Endometrial microvascular endothelial cells (primary cell): ENCODE measurements around the gene PHLPP1. TPM values are rescaled to one million over a fixed set of nuclear protein-coding genes. Genes with fewer than 3 reads are reported as not detected.

Source experiments
- in situ Hi-C: cut with HindIII; loops from 2 replicates; pipeline ENCODE4 v1.10.0; 2017; ENCODE audit warnings: low sequenced_read_pairs, low pct_unique_long_range_greater_than_20kb; ENCODE audit errors: inconsistent ontology term
- total RNA-seq: library from RNA; depleted of rRNA; stranded (reverse); fragments of >200 nt; gene quantifications from one replicate; pipeline ENCODE4 v1.2.3, GENCODE V29; 2015; ENCODE audit errors: inconsistent ontology term

PHLPP1 gene
- total RNA-seq, 1 donor from 2014 or later, result 6.4 TPM

DNA sequence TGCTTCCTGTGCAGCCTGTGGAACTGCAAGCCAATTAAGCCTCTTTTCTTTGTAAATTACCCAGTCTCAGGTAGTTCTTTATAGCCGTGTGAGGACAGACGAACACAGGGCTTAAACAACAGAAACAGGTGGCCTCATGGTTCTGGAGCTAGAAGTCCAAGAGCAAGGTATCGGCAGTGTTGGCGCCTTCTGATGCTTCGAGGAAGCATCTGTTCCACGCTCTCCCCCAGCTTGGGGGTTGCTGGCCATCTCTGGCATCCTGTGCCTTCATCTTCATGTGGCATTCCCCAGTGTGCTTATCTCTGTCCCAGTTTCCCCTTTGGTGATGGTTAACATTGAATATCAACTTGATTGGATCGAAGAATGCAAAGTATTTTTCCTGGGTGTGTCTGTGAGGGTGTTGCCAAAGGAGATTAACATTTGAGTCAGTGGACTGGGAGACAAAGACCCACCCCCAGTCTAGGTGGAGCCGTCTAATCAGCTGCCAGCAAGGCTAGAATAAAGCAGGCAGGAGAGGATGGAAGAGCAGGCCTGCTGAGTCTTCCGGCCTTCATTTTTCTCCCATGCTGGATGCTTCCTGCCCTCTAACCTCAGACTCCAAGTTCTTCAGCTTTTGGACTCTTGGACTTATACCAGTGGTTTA is 287.6 kb downstream of the PHLPP1 start:
- in situ Hi-C loops, result no loop called here

DNA sequence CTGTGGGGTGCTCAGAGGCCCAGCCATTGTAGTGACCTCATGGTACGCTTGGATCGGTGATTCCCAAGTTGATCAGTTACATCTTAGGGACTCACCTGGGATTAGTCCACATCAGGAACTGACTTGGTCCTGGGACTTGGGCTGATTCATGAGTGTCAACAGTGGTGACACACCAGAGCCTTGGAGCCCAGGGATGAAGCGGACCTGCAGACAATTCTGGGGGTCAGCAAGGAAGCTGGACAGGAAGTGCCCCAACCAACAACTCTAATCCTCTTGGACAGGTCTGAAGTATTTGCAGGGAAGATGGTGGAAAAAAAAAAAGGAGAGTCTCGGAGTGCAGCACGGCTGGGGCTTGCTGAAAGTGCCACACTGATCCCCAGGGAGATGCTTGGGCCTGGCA is 288.6 kb downstream of the PHLPP1 start:
- in situ Hi-C loops, result no loop called here

DNA sequence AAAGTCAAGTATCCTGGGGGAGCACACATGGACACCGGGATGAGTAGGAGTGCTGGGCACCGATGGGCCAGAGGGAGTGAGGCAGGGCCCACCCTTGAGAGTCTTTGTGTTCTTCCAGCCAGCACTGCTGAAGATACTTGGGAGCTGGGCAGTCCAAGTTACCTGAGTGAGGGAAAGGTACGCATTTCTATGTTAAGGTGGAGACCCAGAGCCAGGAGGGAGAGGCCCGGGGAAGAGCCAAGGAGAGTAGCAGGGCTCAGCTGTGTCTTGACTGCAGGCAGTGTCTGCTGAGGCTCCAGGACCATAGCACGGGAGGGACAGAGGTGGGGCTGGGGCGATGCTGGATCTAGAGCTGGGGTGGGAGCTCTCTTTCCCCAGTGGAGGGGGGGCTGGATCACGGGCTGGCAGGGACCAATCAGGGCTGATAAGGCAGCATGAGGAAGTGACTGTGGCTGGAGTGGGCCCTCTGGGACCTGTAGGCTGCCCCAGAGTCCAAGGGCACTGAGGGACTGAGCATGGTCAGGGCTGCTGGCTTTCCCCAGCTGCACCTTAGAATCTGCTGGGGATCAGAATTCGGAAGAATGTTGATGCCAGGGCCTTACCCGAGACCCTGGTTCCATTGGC is 289.2 kb downstream of the PHLPP1 start:
- in situ Hi-C loops, result no loop called here

DNA sequence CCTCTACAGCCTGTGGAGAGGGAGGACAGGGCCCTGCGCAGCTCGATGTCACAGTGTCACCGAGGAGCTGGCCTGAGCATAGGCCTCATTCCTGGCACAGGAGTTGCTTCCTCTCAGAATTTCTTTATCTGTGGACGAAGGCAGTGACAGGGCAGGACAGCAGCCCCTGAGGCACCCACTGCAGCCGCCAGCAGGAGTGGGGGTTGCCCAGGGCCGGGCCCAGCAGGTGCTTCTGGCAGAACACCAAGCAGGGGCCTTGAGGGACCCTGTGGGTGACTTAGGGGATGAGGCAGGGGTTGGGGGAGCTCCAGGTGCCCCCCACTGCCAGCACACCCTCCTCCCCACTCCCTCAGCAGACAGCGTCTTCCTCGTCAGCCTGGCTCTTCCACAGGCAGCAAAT is 290.0 kb downstream of the PHLPP1 start:
- in situ Hi-C loops, result no loop called here

DNA sequence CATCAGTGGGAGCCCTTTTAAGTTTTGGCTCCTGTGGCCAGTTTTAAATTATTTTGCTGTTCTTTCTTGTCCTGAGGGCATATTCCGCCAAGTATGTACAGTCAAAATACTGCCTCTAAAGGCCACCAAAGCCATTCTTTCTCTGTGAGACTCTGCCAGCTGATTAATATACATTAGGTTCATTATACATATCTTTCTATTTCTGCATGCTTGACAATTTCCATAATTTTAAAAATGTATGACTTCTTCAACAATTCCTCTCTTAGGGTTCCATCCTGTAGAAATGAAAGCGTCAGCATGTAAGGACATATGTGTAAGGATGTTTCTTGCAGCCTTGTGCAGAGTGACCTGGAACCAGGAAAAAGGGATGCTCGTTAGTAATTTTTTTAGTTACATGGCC is 291.9 kb downstream of the PHLPP1 start:
- in situ Hi-C loops, result no loop called here

DNA sequence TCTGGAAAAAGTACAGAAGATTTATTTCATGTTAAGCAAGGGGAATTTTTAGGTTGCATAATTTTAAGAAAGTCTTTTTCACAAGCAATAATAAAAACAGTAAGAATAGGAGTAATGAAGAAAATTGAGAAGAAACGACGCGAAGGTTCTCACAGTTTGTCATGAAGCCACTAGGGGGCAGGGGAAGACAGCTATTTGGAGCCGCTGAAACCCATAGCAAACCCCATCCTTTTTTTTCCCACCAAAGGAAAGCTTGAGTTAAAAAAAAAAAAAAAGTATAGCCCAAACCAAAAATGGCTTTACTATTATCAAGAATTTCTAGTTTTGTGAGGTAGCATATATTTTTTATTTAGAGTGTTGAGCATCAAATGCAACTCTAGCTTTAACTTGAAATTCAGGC is 300.9 kb downstream of the PHLPP1 start:
- in situ Hi-C loops, result loop anchor here (10.0 kb wide), 2 partner anchors 119 to 309 kb away; no protein-coding TSS in a partner anchor

DNA sequence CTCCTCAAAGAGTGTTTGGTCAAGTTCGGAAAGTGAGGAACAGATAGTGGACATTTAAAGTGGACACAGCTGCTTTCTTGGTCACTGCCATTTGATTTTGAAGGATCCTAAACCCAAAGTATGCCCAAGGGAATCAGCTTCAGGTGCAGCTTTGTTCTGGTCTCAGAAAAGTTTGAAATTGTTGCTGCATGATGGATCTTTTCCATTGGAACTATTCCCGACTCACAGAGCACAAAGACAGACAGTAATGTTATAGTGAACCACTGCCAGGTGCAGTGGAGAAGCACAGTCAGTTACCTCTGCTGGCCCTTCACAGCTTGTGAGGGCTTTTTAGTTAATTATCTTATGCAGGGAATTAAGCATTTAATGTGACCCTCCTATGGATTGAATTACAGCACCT is 301.7 kb downstream of the PHLPP1 start:
- in situ Hi-C loops, result loop anchor here (10.0 kb wide), 2 partner anchors 118 to 308 kb away; no protein-coding TSS in a partner anchor

DNA sequence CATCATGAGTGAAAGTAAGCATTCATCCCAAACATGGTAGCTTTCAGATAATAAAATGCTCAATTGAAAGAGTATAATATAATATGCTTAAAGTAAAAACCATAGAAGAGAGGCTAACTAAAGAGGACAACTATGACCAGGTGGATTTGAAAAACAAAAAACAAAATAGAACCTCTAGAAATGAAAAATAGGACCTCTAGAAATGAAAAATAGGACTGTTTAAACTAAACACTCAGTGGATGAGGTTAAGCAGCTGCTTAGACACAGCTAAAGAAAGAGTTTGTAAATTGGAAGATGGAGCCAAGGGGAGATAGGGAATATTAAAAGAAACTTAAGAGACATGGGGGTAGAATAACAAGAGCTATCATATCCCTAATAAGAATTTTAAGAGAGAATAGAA is 302.6 kb downstream of the PHLPP1 start:
- in situ Hi-C loops, result loop anchor here (10.0 kb wide), 2 partner anchors 117 to 307 kb away; no protein-coding TSS in a partner anchor

DNA sequence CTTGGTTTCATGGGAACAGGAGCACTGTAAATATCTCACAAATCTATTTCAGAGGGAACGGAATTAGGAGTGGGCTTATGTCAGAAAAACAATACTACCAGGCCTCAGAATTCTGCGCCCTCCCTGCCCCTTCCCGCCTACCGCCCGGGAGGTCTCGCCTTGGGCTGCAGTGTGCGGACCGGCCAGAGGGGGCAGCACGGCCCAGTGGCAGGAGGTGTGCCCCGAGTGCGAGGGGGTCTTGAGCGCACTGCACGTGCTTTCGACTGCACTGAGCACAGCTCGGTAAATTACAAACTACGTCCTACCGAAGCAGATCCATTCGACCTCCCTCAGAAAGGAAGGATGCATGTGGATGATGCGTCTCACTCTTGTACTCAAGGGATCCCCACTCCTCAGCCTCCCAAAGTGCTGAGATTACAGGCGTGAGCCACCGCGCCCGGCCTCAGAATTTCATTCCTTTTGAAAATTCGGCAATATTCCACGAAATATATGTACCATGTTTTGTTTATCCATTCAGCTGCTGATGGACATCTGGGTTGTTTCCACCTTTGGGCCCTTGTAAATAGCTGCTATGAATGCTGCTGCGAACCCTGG is 307.2 kb downstream of the PHLPP1 start:
- in situ Hi-C loops, result no loop called here

DNA sequence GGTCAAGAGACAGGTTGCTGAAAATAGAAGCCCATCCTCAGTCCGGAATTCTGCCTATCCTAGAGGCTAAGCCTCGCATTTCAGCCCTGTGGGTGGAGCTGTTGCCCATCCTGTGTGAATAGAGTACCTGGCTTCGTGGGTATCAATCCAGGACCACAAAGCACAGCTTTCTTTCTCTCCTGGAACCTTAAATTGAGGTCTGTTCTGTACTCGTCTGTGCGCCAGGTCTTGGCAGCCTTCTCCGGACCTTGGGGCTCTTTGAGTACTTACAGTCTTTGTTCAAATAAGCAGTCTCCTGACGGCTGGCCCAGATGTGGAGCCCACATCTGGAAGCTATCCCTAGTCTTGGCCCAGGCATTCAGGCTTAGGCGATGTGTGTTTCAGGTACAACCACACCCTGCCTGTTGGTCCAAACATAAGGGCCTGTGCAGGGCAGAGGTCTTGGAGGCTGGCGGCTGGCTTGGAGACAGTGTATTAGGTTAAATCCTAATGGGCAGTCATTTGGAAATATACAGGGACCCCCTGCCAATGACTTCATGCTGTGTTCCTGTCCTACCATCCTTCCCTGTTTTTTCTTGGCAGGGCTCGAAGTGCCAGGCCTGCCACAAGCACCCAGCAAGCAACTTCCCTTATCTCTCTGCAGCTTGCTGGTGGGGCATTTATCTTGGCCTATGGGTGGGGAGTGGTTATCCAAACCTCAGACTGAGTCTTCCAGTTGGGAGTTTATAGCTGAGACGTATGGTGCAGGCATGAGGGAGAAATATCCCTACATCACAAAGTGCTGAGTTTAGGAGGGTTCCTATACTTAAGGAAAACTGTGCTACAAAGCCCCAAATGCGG is 310.1 kb downstream of the PHLPP1 start:
- in situ Hi-C loops, result no loop called here

DNA sequence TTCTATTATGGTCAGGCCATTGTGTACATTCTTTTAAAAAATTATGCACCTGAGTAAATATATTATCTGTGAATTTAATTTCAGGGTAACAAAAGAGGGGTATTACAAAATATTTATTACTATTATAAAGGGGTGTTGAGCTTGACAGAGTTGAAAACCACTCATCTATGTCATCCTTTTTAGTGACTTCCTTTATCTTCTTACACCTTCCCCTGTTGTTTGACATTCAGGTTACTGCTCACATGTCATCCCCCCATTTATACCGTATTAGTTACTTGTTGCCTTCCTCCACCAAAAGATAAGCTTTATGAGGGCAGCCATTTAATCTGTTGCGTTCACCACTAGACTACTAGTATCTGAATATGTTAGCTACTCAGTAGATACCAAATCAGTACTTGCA is 313.0 kb downstream of the PHLPP1 start:
- in situ Hi-C loops, result no loop called here

Other genes starting within 250 kb of the PHLPP1 start
- gene ZCCHC2, start 192.5 kb upstream of the PHLPP1 start, total RNA-seq, result 18.7 TPM